ENCODE measurements around the gene SHMT2.

SHMT2 gene

GRCh38 chr12:57198329-57198728 is 31.2 kb upstream of the SHMT2 start:
- no peak for DNase-seq

GRCh38 chr12:57199191-57199590 is 30.3 kb upstream of the SHMT2 start:
- DNase-seq: no peak

- DNase-seq: no peak
These were observed 29.0 kb upstream of the SHMT2 start for GRCh38 chr12:57200497-57200896.

GRCh38 chr12:57201219-57201618 is 28.3 kb upstream of the SHMT2 start:
- DNase-seq: no peak

- no peak for DNase-seq
These were observed 27.9 kb upstream of the SHMT2 start for GRCh38 chr12:57201631-57202030.

- no peak for DNase-seq
These were observed 27.2 kb upstream of the SHMT2 start for GRCh38 chr12:57202321-57202720.

- no peak for DNase-seq
These were observed 26.3 kb upstream of the SHMT2 start for GRCh38 chr12:57203201-57203600.

GRCh38 chr12:57203791-57204190 is 25.7 kb upstream of the SHMT2 start:
- DNase-seq: no peak

GRCh38 chr12:57204454-57204853 is 25.1 kb upstream of the SHMT2 start:
- no peak for DNase-seq

GRCh38 chr12:57205186-57205585 is 24.3 kb upstream of the SHMT2 start:
- DNase-seq: no peak

GRCh38 chr12:57205931-57206330 is 23.6 kb upstream of the SHMT2 start:
- no peak for DNase-seq

GRCh38 chr12:57207731-57208630 is 21.5 kb upstream of the SHMT2 start:
- DNase-seq: no peak

GRCh38 chr12:57208631-57209282 is 20.8 kb upstream of the SHMT2 start:
- peak; percentile 58 for DNase-seq

GRCh38 chr12:57209916-57210315 is 19.6 kb upstream of the SHMT2 start:
- no peak for DNase-seq

- DNase-seq: no peak
These were observed 19.1 kb upstream of the SHMT2 start for GRCh38 chr12:57210461-57210860.

- DNase-seq: no peak
These were observed 18.4 kb upstream of the SHMT2 start for GRCh38 chr12:57210926-57211692.

- no peak for DNase-seq
These were observed 17.5 kb upstream of the SHMT2 start for GRCh38 chr12:57211791-57212700.

GRCh38 chr12:57212701-57213057 is 16.8 kb upstream of the SHMT2 start:
- no peak for DNase-seq

GRCh38 chr12:57213058-57213715 is 16.3 kb upstream of the SHMT2 start:
- peak; percentile 85 for DNase-seq

- DNase-seq: peak; percentile 14
These were observed 15.6 kb upstream of the SHMT2 start for GRCh38 chr12:57213763-57214397.

GRCh38 chr12:57214398-57214781 is 15.1 kb upstream of the SHMT2 start:
- DNase-seq: no peak

Data from midbrain (tissue), 1 donor.